A673 (cell line): ENCODE data around the gene PATE4. TPM values are rescaled to one million over a fixed set of nuclear protein-coding genes. Genes with fewer than 3 reads are reported as not detected.

Experiments
- total RNA-seq: library from RNA; stranded (reverse); gene quantifications from 2 replicates; pipeline ENCODE4 v1.2.3, GENCODE V29; 2021

Gene PATE4
- total RNA-seq, 1 experiment from 2014 or later = not detected

Other genes starting within 250 kb of the PATE4 start
- 240 and 278 TPM in 2 replicates for gene STT3A, start 240.5 kb upstream of the PATE4 start, total RNA-seq
- 135 and 146 TPM in 2 replicates for gene CHEK1, start 208.2 kb upstream of the PATE4 start, total RNA-seq
- gene ACRV1, start 152.5 kb upstream of the PATE4 start, total RNA-seq = not detected in 2 replicates
- not detected in 2 replicates for gene PATE1, start 87.0 kb upstream of the PATE4 start, total RNA-seq
- not detected in 2 replicates for gene PATE2, start 54.5 kb upstream of the PATE4 start, total RNA-seq
- not detected in 2 replicates for gene PATE3, start 45.2 kb upstream of the PATE4 start, total RNA-seq
- gene HYLS1, start 54.4 kb downstream of the PATE4 start, total RNA-seq = 16.3 and 18.8 TPM in 2 replicates
- 18.7 and 20.9 TPM in 2 replicates for gene PUS3, start 69.9 kb downstream of the PATE4 start, total RNA-seq
- 0.39 and 0.55 TPM in 2 replicates for gene DDX25, start 71.2 kb downstream of the PATE4 start, total RNA-seq
- gene VSIG10L2, start 112.7 kb downstream of the PATE4 start, total RNA-seq = not detected in 2 replicates
- gene CDON, start 229.6 kb downstream of the PATE4 start, total RNA-seq = 25.3 and 31.0 TPM in 2 replicates